Common myeloid progenitor, CD34-positive (primary cell): ENCODE results near the gene PAX2.

Experiments used
- CTCF ChIA-PET: fragments of 350-600 bp; sonication (Branson Sonifier 250); formaldehyde crosslinking; loops from one replicate; lab custom pipeline; 2021; ENCODE audit warnings: antibody characterized with exemption; lab: Charles Lee
- POLR2A ChIA-PET: fragments of 350-600 bp; sonication (Branson Sonifier 250); formaldehyde crosslinking; loops from one replicate; lab custom pipeline; 2021; ENCODE audit warnings: antibody characterized with exemption; lab: Charles Lee
- DNase-seq, 3 donors: peaks; one replicate each; pipeline versions ENCODE4 v3.0.0 to v3.0.0-alpha.2; 2013
- H3K27ac ChIP-seq, 2 experiments: 1 replicate in 1 of 2; 2 replicates in 1 of 2; pipeline ENCODE4 v1.7.0; 2013; ENCODE audit warnings: inconsistent platforms in 2 of 2, low read length in 2 of 2, mild to moderate bottlenecking in 2 of 2, low read depth in 1 of 2, moderate library complexity in 1 of 2; ENCODE audit not compliant: severe bottlenecking in 2 of 2, insufficient read depth in 1 of 2, poor library complexity in 1 of 2
- H3K27me3 ChIP-seq, 5 experiments: replicated peaks in 2 of 5; 1 replicate in 3 of 5; 2 replicates in 2 of 5; pipeline versions ENCODE4 v1.6.1 to v1.7.0; 2013; ENCODE audit warnings: low read length in 4 of 5, mild to moderate bottlenecking in 2 of 5, moderate library complexity in 2 of 5, inconsistent platforms in 1 of 5; ENCODE audit not compliant: insufficient read depth in 5 of 5, control insufficient read depth in 4 of 5
- H3K36me3 ChIP-seq, 4 experiments: 1 replicate in 2 of 4; 2 replicates in 2 of 4; pipeline versions ENCODE4 v1.6.1 to v1.7.0; 2013; ENCODE audit warnings: low read length in 3 of 4, control low read depth in 1 of 4, mild to moderate bottlenecking in 1 of 4; ENCODE audit not compliant: control insufficient read depth in 4 of 4, insufficient read depth in 4 of 4
- H3K4me1 ChIP-seq, 4 experiments: 1 replicate in 3 of 4; 2 replicates in 1 of 4; pipeline versions ENCODE4 v1.6.1 to v1.7.1; 2013; ENCODE audit warnings: low read length in 3 of 4, mild to moderate bottlenecking in 3 of 4, control low read depth in 1 of 4, inconsistent platforms in 1 of 4, moderate library complexity in 1 of 4; ENCODE audit not compliant: control insufficient read depth in 4 of 4, insufficient read depth in 4 of 4; ENCODE audit errors: control extremely low read depth in 1 of 4
- H3K4me3 ChIP-seq, 7 experiments: 1 replicate in 4 of 7; 2 replicates in 3 of 7; pipeline versions ENCODE4 v1.5.1 to v1.7.0; 2013; ENCODE audit warnings: mild to moderate bottlenecking in 7 of 7, low read length in 6 of 7, moderate library complexity in 6 of 7, inconsistent platforms in 2 of 7, low read depth in 2 of 7, control low read depth in 1 of 7; ENCODE audit not compliant: insufficient read depth in 4 of 7, control insufficient read depth in 1 of 7; ENCODE audit errors: extremely low read depth in 1 of 7
- H3K9me3 ChIP-seq, 5 experiments: 1 replicate in 4 of 5; 2 replicates in 1 of 5; pipeline versions ENCODE4 v1.6.1 to v1.7.1; 2013; ENCODE audit warnings: low read length in 4 of 5, mild to moderate bottlenecking in 2 of 5, inconsistent platforms in 1 of 5, low read depth in 1 of 5, moderate library complexity in 1 of 5; ENCODE audit not compliant: control insufficient read depth in 4 of 5, insufficient read depth in 2 of 5; ENCODE audit errors: control extremely low read depth in 1 of 5
- WGBS: methylation state at CpG from one replicate; pipeline ENCODE4 v1.1.5; 2013; ENCODE audit not compliant: insufficient coverage; 5-methylcytosine and 5-hydroxymethylcytosine counted together

PAX2 gene

GRCh38 chr10:100769481-100769880 lies 24.1 kb downstream of the PAX2 start:
- H3K4me3 ChIP-seq, result no peak overlapping the region
- H3K4me1 ChIP-seq, result no peaks in the 10 kb centered on the region
- DNase-seq, result no peak
- H3K36me3 ChIP-seq, result no peaks in the 10 kb centered on the region
- H3K27ac ChIP-seq, result no peak overlapping the region
- ChIA-PET POLR2A (no interaction called here), CTCF (interaction anchor here (1.6 kb wide), 1 partner anchor 25 kb away, joined by 4 read pairs; no protein-coding TSS in a partner anchor)
- WGBS, result 100% methylated on average over 2 of the region's 2 CpGs
- peaks cover 0 to 3% (median 0%) of the 10 kb centered on the region in 5 experiments for H3K9me3 ChIP-seq
- H3K27me3 ChIP-seq, result peaks cover 10 to 79% (median 29%) of the 10 kb centered on the region in 5 experiments

- DNase-seq, result no peak
- WGBS, result 76% methylated on average over 4 of the region's 4 CpGs
- H3K27ac ChIP-seq, result no peak overlapping the region
- peaks cover 9 to 83% (median 27%) of the 10 kb centered on the region in 5 experiments for H3K27me3 ChIP-seq
- peaks cover 0 to 2% (median 0%) of the 10 kb centered on the region in 5 experiments for H3K9me3 ChIP-seq
- H3K4me3 ChIP-seq, result no peak overlapping the region
- ChIA-PET POLR2A (no interaction called here), CTCF (no interaction called here)
- no peaks in the 10 kb centered on the region for H3K4me1 ChIP-seq
- H3K36me3 ChIP-seq, result no peaks in the 10 kb centered on the region
These were observed 28.3 kb downstream of the PAX2 start for GRCh38 chr10:100773646-100774045.

DNA sequence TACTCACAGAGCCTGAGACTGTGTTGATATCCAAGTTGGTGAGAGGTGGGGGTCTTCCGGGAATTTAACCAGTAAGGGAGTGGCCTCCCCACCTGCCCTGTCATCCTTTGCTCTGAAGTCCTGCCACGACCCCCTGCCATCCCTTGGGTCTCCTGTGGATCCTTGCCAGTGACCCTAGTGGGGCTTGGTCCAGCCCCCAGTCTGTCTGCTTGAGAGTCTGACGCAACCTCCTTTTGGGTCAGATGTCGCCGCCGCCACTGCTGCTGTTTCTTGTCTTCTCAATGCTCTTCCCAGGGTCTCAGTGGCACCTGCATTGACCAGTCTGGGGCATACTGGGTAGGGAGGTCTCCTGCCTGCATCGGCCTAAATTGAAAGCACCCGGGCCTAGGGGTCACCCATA lies 28.8 kb downstream of the PAX2 start:
- no peaks in the 10 kb centered on the region for H3K4me1 ChIP-seq
- ChIA-PET POLR2A (no interaction called here), CTCF (no interaction called here)
- no peak overlapping the region for H3K4me3 ChIP-seq
- peaks cover 0 to 7% (median 0%) of the 10 kb centered on the region in 5 experiments for H3K9me3 ChIP-seq
- H3K36me3 ChIP-seq, result no peaks in the 10 kb centered on the region
- DNase-seq, result no peak
- 74% methylated on average over 6 of the region's 8 CpGs for WGBS
- no peak overlapping the region for H3K27ac ChIP-seq
- peaks cover 12 to 85% (median 24%) of the 10 kb centered on the region in 5 experiments for H3K27me3 ChIP-seq

GRCh38 chr10:100774876-100775275 lies 29.5 kb downstream of the PAX2 start:
- Histone ChIP-seq H3K4me3 (no peak overlapping the region), H3K27ac (no peak overlapping the region), H3K9me3 (peaks cover 0 to 13% (median 0%) of the 10 kb centered on the region in 5 experiments), H3K36me3 (no peaks in the 10 kb centered on the region), H3K27me3 (peaks cover 12 to 89% (median 24%) of the 10 kb centered on the region in 5 experiments), H3K4me1 (no peaks in the 10 kb centered on the region)
- ChIA-PET POLR2A (no interaction called here), CTCF (interaction anchor here (1.6 kb wide), 1 partner anchor 32 kb away, joined by 5 read pairs; no protein-coding TSS in a partner anchor)
- no peak for DNase-seq
- WGBS, result 44% methylated on average over 2 of the region's 6 CpGs

GRCh38 chr10:100775386-100775785 lies 30.0 kb downstream of the PAX2 start:
- Histone ChIP-seq H3K36me3 (no peaks in the 10 kb centered on the region), H3K27me3 (peaks cover 10 to 89% (median 24%) of the 10 kb centered on the region in 5 experiments), H3K4me3 (no peak overlapping the region), H3K27ac (no peak overlapping the region), H3K4me1 (no peaks in the 10 kb centered on the region), H3K9me3 (peaks cover 0 to 18% (median 0%) of the 10 kb centered on the region in 5 experiments)
- WGBS, result 87% methylated on average over 2 of the region's 5 CpGs
- no peak for DNase-seq
- POLR2A ChIA-PET, result no interaction called here
- CTCF ChIA-PET, result interaction anchor here (1.6 kb wide), 1 partner anchor 32 kb away, joined by 5 read pairs; no protein-coding TSS in a partner anchor

DNA sequence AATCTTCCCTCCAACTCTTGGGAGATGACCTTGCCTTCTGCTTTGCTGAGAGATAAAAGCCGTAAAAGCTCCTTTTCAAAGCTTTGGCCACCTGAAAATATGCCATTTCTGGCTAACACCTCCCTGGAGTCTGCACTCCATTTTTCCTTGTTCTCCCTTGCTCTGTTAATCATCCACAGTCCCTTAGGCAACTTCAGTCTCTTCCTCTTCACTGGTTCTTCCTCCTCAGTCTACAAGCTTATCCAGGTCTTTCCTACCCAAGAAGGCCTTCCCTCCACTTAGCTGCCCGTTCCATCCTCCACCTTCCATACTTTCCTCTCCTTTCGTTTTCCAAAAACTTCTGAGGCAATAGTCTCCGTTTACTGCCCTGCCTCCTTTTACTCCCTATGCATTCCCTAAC lies 30.5 kb downstream of the PAX2 start:
- Histone ChIP-seq H3K27ac (no peak overlapping the region), H3K4me1 (no peaks in the 10 kb centered on the region), H3K36me3 (no peaks in the 10 kb centered on the region), H3K27me3 (peaks cover 10 to 89% (median 24%) of the 10 kb centered on the region in 5 experiments), H3K4me3 (no peak overlapping the region), H3K9me3 (peaks cover 0 to 20% (median 0%) of the 10 kb centered on the region in 5 experiments)
- DNase-seq, result no peak
- ChIA-PET POLR2A (no interaction called here), CTCF (interaction anchor here (1.6 kb wide), 1 partner anchor 33 kb away, joined by 5 read pairs; no protein-coding TSS in a partner anchor)
- WGBS, result 88% methylated on average over 4 of the region's 4 CpGs

- ChIA-PET CTCF (no interaction called here), POLR2A (no interaction called here)
- no peak overlapping the region for H3K27ac ChIP-seq
- H3K4me3 ChIP-seq, result no peak overlapping the region
- H3K4me1 ChIP-seq, result no peaks in the 10 kb centered on the region
- no peaks in the 10 kb centered on the region for H3K36me3 ChIP-seq
- no CpG with 5 or more reads among the region's 1 CpG for WGBS
- H3K27me3 ChIP-seq, result peaks cover 10 to 92% (median 24%) of the 10 kb centered on the region in 5 experiments
- DNase-seq, result no peak
- peaks cover 0 to 24% (median 0%) of the 10 kb centered on the region in 5 experiments for H3K9me3 ChIP-seq
These were observed 31.3 kb downstream of the PAX2 start for GRCh38 chr10:100776671-100777070.
